MCF 10A (cell line): ENCODE measurements around the gene OR51S1. TPM values are rescaled to one million over a fixed set of nuclear protein-coding genes. Genes with fewer than 3 reads are reported as not detected.

Experiments used
- BruUV-seq: library from RNA; stranded (reverse); fragments of 400-500 nt; replicated peaks from 2 replicates; lab custom pipeline; 2021; lab: Mats Ljungman, UMichigan
- CTCF ChIA-PET: fragments of 300-600 bp; sonication (Branson Sonifier 250); formaldehyde crosslinking; extraction: SDS; loops from one replicate; lab custom pipeline; 2021; ENCODE audit warnings: antibody characterized with exemption, inconsistent platforms; lab: Yijun Ruan, JAX
- POLR2A ChIA-PET: fragments of 300-600, 350-650 bp; sonication (Branson Sonifier 250); formaldehyde crosslinking; extraction: SDS; loops from one replicate; lab custom pipeline; 2020; ENCODE audit warnings: antibody characterized with exemption, inconsistent platforms; lab: Yijun Ruan, JAX
- DNase-seq: peaks from one replicate; pipeline ENCODE4 v3.0.0-alpha.2; 2018; ENCODE audit not compliant: unreplicated experiment
- H3K27ac Mint-ChIP-seq: one replicate; pipeline ENCODE4 v1.8.0; 2022; ENCODE audit warnings: mild to moderate bottlenecking, low read depth, mixed read lengths; ENCODE audit not compliant: unreplicated experiment
- H3K27me3 Mint-ChIP-seq: one replicate; pipeline ENCODE4 v1.8.0; 2022; ENCODE audit warnings: mixed read lengths; ENCODE audit not compliant: insufficient read depth, unreplicated experiment
- H3K36me3 Mint-ChIP-seq: one replicate; pipeline ENCODE4 v1.8.0; 2022; ENCODE audit warnings: mild to moderate bottlenecking, moderate library complexity, mixed read lengths; ENCODE audit not compliant: insufficient read depth, unreplicated experiment
- H3K4me1 Mint-ChIP-seq: one replicate; pipeline ENCODE4 v1.8.0; 2022; ENCODE audit warnings: mixed read lengths; ENCODE audit not compliant: insufficient read depth, unreplicated experiment
- H3K4me3 Mint-ChIP-seq: one replicate; pipeline ENCODE4 v1.8.0; 2022; ENCODE audit warnings: mild to moderate bottlenecking, moderate library complexity, mixed read lengths; ENCODE audit not compliant: unreplicated experiment
- H3K9me3 Mint-ChIP-seq: one replicate; pipeline ENCODE4 v1.8.0; 2022; ENCODE audit warnings: mixed read lengths; ENCODE audit not compliant: unreplicated experiment
- intact Hi-C: fragments of 100-400 bp; cut with micrococcal nuclease; formaldehyde crosslinking; loops from 2 replicates; pipeline ENCODE4 v1.14.1; 2022
- total RNA-seq: library from RNA; stranded (reverse); gene quantifications from 2 replicates; pipeline ENCODE4 v1.2.3, GENCODE V29; 2022
- TF ChIP-seq, protein P1 (sequence below): fragments of 200-600 bp; IDR thresholded peaks from one replicate; pipeline ENCODE4 v1.8.0; 2022; ENCODE audit warnings: antibody characterized with exemption, mild to moderate bottlenecking; ENCODE audit not compliant: unreplicated experiment

Gene OR51S1
- total RNA-seq, 1 experiment from 2014 or later = not detected

DNA sequence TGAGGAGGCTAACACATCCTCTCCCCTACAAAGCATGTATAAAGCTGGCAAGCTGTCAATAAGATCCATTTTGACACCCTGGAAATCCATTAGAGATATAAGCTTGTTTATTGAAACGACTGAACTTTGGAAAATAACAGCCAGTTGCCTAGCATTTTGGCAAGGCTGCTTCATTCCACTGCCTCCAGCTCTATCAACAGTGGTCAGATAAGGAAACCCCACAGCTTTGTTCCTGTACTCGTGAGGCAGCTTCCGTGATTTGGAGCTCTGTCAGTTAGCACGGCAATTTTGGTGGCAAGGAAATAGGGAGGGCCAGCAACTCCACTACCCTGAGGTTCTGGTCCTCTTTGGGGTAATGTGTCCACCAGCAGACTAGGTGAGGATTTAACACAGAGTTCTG lies 2.0 kb upstream of the OR51S1 start:
- TF ChIP-seq, protein P1, sequence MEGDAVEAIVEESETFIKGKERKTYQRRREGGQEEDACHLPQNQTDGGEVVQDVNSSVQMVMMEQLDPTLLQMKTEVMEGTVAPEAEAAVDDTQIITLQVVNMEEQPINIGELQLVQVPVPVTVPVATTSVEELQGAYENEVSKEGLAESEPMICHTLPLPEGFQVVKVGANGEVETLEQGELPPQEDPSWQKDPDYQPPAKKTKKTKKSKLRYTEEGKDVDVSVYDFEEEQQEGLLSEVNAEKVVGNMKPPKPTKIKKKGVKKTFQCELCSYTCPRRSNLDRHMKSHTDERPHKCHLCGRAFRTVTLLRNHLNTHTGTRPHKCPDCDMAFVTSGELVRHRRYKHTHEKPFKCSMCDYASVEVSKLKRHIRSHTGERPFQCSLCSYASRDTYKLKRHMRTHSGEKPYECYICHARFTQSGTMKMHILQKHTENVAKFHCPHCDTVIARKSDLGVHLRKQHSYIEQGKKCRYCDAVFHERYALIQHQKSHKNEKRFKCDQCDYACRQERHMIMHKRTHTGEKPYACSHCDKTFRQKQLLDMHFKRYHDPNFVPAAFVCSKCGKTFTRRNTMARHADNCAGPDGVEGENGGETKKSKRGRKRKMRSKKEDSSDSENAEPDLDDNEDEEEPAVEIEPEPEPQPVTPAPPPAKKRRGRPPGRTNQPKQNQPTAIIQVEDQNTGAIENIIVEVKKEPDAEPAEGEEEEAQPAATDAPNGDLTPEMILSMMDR = no peak
- BruUV-seq = no TSS peak
- peaks cover 10% of the 10 kb centered on the region for H3K9me3 Mint-ChIP-seq
- POLR2A ChIA-PET = no interaction called here
- CTCF ChIA-PET = interaction anchor here (0.6 to 0.7 kb wide), 4 partner anchors 32 to 1674 kb away, joined by 3 to 4 read pairs (median 4); no protein-coding TSS in a partner anchor
- no peaks in the 10 kb centered on the region for H3K4me1 Mint-ChIP-seq
- no peak overlapping the region for H3K4me3 Mint-ChIP-seq
- peaks cover 18% of the 10 kb centered on the region for H3K27me3 Mint-ChIP-seq
- H3K36me3 Mint-ChIP-seq = no peaks in the 10 kb centered on the region
- no peak overlapping the region for H3K27ac Mint-ChIP-seq
- intact Hi-C loops = no loop called here
- DNase-seq = no peak

DNA sequence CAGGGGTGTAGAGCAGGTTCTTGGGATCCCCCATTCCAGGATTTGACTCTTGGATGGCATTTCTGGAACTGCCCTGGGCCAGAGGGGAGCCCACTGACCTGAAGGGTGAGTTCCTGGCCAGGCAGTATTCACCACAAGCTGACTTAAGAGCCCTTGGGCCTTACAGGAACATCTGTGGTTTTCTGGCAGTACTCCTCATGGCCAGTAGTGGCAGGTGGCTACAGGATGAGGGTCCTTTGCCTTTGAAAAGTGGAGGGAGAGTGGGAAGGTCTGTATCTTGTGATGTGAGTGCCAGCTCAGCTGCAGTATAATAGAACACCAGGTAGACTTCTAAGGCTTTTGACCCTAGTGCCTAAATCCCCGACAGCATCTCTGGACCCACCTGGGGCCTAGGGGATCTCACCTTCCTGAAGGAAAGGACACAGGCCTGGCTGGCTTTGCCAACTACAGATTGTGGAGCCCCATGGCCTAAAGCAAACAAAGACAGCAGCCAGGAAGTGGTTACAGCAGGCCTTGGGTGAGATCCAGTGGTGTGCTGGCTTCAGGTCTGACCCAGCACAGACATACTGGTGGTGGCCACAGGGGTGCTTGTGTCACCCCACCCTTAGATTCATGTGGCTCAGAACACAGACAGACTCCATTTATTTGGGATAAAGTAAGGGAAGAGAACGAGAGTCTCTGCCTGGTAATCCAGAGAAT lies 9.0 kb downstream of the OR51S1 start:
- no peak overlapping the region for H3K27ac Mint-ChIP-seq
- no peaks in the 10 kb centered on the region for H3K9me3 Mint-ChIP-seq
- H3K4me3 Mint-ChIP-seq = no peak overlapping the region
- no peaks in the 10 kb centered on the region for H3K27me3 Mint-ChIP-seq
- ChIA-PET CTCF (no interaction called here), POLR2A (no interaction called here)
- H3K4me1 Mint-ChIP-seq = no peaks in the 10 kb centered on the region
- no TSS peak for BruUV-seq
- no peak for DNase-seq
- no peaks in the 10 kb centered on the region for H3K36me3 Mint-ChIP-seq
- intact Hi-C loops = no loop called here
- TF ChIP-seq, protein P1 = no peak

DNA sequence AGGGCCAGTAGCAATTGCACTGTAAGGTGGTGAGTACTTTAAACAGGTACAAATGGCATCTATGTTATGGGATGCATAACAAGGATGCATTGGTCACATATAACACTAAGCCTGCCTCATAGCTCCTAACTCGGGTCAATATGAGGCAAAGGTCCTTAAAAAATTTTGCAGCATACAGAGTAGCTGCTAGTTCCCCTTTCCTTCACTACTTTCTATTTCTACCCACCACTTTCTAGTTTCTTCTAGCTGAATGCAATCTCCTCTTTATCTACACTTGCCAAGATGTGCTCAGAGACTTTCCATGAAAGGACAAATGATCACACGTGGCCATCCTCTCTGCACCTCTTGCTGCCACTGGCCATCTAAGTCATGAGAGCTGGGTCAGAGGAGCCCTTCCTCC lies 18.1 kb downstream of the OR51S1 start:
- CTCF ChIA-PET = interaction anchor here (3.4 kb wide), 1 partner anchor 194 kb away, joined by 11 read pairs; the partner anchor contains the start of gene OR51D1
- DNase-seq = no peak
- H3K9me3 Mint-ChIP-seq = no peaks in the 10 kb centered on the region
- BruUV-seq = no TSS peak
- POLR2A ChIA-PET = no interaction called here
- TF ChIP-seq, protein P1 = no peak
- intact Hi-C loops = no loop called here
- no peaks in the 10 kb centered on the region for H3K4me1 Mint-ChIP-seq
- H3K27me3 Mint-ChIP-seq = peaks cover 24% of the 10 kb centered on the region
- no peak overlapping the region for H3K27ac Mint-ChIP-seq
- no peaks in the 10 kb centered on the region for H3K36me3 Mint-ChIP-seq
- no peak overlapping the region for H3K4me3 Mint-ChIP-seq

DNA sequence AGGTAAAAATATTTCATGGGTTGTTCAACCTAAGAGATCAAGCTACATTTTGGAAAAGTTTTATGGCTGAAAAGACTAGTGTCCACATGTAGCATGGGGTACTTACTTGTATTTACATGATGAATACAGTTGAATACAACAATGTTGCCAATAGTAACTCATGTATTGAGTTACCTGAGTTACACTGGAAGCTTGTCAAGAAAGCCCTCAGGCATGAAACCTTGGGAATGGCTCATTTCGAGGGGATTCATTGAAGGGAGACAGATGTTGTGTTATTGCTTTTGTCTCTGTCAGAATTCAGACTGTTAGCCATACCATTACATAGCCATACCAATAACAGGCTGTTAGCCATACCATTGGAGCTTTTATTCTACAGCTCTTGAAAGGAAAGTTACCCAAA lies 18.7 kb downstream of the OR51S1 start:
- no peaks in the 10 kb centered on the region for H3K4me1 Mint-ChIP-seq
- H3K9me3 Mint-ChIP-seq = no peaks in the 10 kb centered on the region
- H3K27ac Mint-ChIP-seq = no peak overlapping the region
- H3K4me3 Mint-ChIP-seq = no peak overlapping the region
- H3K36me3 Mint-ChIP-seq = no peaks in the 10 kb centered on the region
- H3K27me3 Mint-ChIP-seq = peaks cover 24% of the 10 kb centered on the region
- TF ChIP-seq, protein P1 = no peak
- ChIA-PET POLR2A (no interaction called here), CTCF (interaction anchor here (3.4 kb wide), 1 partner anchor 194 kb away, joined by 11 read pairs; the partner anchor contains the start of gene OR51D1)
- intact Hi-C loops = no loop called here
- no peak for DNase-seq
- no TSS peak for BruUV-seq
